Activated CD4-positive, alpha-beta T cell treated with anti-CD3 and anti-CD28 coated beads, Interleukin-2, amount 50 U/mL, for 16 hours (primary cell): ENCODE results near the gene PGA5.

ENCODE experiments used
- DNase-seq: peaks from one replicate; pipeline ENCODE4 v3.0.0-alpha.2; 2020

Gene PGA5

GRCh38 chr11:61297746-61298145 is 56.8 kb downstream of the PGA5 start:
- no peak for DNase-seq

GRCh38 chr11:61298663-61299244 is 57.8 kb downstream of the PGA5 start:
- DNase-seq: no peak
